ENCODE results near the gene MRPL30.

The MRPL30 gene

GRCh38 chr2:99238599-99238998 lies 57.6 kb downstream of the MRPL30 start:
- no peaks in the 10 kb centered on the region for H3K27me3 ChIP-seq (ENCODE audit: control insufficient read depth, insufficient read depth, low read length)
- no peaks in the 10 kb centered on the region for H3K36me3 ChIP-seq (ENCODE audit: control insufficient read depth, insufficient read depth, low read length)
- no peak overlapping the region for H3K4me3 ChIP-seq (ENCODE audit: low read depth, low read length)
- no peaks in the 10 kb centered on the region for H3K9me3 ChIP-seq (ENCODE audit: control insufficient read depth, insufficient read depth, low read length)
- H3K9ac ChIP-seq (ENCODE audit: low read depth, low read length): no peak overlapping the region
- H3K4me1 ChIP-seq (ENCODE audit: control insufficient read depth, insufficient read depth, low read length): no peaks in the 10 kb centered on the region
- no peak overlapping the region for H3K27ac ChIP-seq (ENCODE audit: low read depth, low read length)

DNA sequence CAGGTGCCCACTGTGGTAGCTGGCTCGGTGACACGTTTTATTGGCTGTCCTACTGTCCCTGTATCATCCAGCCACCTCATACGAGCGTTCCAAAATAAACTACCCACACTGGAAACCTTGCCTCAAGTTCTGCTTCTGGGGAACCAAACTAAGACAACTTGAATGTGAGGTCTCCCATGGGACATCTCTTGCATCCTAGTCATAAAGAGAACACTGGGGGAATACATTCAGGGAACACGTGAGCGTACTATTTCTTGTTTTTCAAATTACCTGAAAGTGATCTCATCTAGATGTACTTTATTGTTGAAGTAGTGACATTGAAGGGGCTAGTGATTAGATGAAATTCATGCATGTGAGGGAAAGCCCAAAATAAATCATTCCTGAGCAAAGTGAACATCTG lies 59.4 kb downstream of the MRPL30 start:
- Histone ChIP-seq H3K4me3 (ENCODE audit: low read depth, low read length) (no peak overlapping the region), H3K27me3 (ENCODE audit: control insufficient read depth, insufficient read depth, low read length) (no peaks in the 10 kb centered on the region), H3K36me3 (ENCODE audit: control insufficient read depth, insufficient read depth, low read length) (no peaks in the 10 kb centered on the region), H3K9me3 (ENCODE audit: control insufficient read depth, insufficient read depth, low read length) (no peaks in the 10 kb centered on the region), H3K27ac (ENCODE audit: low read depth, low read length) (no peak overlapping the region), H3K9ac (ENCODE audit: low read depth, low read length) (no peak overlapping the region), H3K4me1 (ENCODE audit: control insufficient read depth, insufficient read depth, low read length) (no peaks in the 10 kb centered on the region)

- Histone ChIP-seq H3K27me3 (ENCODE audit: control insufficient read depth, insufficient read depth, low read length) (no peaks in the 10 kb centered on the region), H3K4me1 (ENCODE audit: control insufficient read depth, insufficient read depth, low read length) (no peaks in the 10 kb centered on the region), H3K9me3 (ENCODE audit: control insufficient read depth, insufficient read depth, low read length) (no peaks in the 10 kb centered on the region)
These were observed 61.2 kb downstream of the MRPL30 start for GRCh38 chr2:99242151-99242550.

More at GRCh38 chr2:99242151-99242550, 61.2 kb downstream of the MRPL30 start:
- H3K36me3 ChIP-seq (ENCODE audit: control insufficient read depth, insufficient read depth, low read length): no peaks in the 10 kb centered on the region
- H3K4me3 ChIP-seq (ENCODE audit: low read depth, low read length): no peak overlapping the region
- no peak overlapping the region for H3K9ac ChIP-seq (ENCODE audit: low read depth, low read length)
- H3K27ac ChIP-seq (ENCODE audit: low read depth, low read length): no peak overlapping the region
